Inflammatory macrophage (primary cell): ENCODE data around the gene CTSC.

Experiments
- DNase-seq, 2 donors: peaks; one replicate each; pipeline ENCODE4 v3.0.0-alpha.2; 2020 to 2022
- total RNA-seq, 18 experiments: gene quantifications; one replicate each; lab custom pipeline; 2026; ENCODE audit warnings: mixed read lengths in 6 of 18, inconsistent platforms in 2 of 18; lab: John Stamatoyannopoulos, UW

CTSC gene
- 139 to 1,069 (median 396) reads per million in 18 experiments for total RNA-seq

DNA sequence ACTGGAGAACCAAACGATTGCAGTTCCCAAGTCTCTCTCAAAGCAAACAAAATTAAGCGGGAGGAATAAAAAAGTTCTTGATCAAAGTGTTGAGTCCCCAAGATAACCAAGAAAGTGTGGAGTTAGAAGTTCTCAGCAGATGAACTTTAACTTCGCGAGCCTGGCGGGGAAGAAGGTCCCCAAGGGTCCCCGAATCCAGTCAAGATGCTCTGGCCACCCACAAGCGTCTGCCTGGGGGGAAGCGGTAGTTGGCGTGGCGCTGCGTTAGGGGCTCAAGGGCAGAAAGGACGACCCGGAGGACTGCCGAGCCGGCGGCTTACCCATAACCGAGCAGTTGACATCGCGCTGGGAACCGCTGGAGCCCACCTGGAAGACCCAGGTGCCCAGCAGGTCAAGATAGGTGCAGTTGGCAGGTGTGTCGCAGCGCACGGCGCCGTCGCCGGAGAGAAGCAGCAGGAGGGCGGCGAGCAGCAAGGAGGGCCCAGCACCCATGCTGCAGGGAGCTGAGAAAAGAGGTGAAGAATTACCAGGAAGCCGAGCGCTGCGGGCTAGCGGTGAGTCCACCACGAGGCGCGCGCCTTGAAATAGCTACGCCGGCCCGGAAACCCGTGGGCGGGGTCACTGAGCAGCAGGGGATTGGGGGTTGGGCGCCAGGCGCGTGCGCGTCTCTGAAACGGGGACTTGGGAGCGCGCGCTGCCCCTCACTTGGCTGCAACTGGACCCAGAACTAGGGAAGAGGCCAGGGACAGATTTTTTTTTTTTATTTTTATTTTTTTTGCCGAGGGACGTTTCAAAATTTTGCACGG is at the start of gene CTSC:
Gene CTSC (minus strand): TSS at position 556 of the 806 bp plus-strand sequence. CDS start 64 bp downstream, at position 492.
- peak; percentile 95 to 96 for DNase-seq

DNA sequence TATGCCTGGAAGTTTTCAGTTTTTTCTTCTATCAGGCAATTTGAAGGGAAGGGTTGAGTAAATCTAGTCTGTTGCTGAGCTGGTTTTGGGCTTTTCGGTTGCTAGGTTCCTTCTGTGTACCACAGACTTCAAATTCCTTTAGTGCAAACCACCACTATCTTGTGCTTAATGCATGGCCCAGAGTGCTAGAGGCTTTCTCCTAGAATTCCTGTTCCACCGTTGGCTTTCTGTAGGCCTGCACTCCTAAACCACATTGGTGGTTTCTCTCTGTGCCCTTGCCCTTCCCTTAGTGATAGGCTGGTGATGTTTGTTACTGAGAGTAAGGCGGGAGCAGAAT is 47.1 kb upstream of the CTSC start:
- DNase-seq, result no peak

DNA sequence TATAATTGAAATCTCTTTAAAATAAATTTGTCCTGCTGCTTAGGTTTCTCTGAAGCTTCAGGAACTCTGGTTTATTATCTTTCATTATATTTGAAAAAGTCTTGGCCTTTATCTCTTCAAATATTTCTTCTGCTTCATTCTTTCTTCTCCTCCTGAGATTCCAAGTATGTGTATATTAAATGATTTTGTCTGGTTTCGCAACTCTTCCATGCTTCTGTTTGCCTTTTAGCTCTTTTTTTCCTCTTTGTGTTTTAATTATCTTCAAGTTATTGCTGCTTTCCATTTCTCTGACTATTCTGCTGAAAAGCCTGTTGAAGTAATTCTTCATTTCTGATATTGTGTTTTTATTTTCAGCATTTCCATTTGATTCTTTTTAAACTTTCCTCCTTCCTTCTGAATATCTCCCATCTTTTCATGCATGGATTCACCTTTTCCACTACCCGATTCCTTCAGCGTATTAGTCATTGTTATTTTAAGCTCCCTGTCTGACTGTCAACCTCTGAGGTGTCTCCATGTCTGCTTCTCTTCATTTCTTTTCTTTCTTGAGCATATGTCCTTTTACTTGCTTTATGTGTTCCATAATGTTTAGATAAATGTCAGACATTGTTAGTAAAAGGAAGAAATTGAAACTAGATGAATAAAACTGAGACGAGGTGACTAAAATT is 46.6 kb upstream of the CTSC start:
- no peak for DNase-seq

DNA sequence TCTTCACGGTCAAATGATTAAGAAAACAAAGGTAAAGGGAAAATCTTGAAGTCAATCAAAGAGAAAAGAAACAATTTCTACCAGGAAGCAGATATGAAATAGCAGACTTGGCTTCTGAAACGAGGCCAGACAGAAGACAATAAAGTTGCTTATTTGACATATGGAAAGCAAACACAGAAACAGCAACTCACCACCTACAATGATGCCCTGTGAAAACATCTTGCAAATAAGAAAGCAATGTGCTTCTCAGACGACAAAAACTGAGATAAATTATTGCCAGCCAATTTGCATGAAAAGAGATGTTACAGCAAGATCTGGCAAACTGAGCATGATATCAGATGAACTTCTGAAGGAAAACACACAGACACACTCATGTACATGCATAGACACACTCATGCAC is 45.9 kb upstream of the CTSC start:
- DNase-seq, result no peak

DNA sequence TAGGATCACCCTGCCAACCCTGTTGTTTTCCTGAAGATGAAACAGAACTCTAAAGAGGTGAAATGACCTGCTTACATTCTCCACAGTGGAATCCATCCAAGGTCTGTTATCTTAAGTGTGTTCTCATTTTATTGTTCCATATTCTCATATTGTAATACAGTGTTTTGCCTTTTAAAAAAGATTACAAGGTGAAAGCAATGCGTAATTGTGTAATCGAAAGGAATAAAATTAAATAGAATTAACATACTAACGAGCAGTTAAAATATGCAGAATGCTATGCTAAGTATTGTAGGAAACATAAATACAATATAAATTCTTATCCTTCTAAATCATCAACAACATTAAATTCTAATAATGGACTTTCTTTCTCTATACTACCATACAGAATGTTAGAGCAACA is 41.6 kb upstream of the CTSC start:
- no peak for DNase-seq

DNA sequence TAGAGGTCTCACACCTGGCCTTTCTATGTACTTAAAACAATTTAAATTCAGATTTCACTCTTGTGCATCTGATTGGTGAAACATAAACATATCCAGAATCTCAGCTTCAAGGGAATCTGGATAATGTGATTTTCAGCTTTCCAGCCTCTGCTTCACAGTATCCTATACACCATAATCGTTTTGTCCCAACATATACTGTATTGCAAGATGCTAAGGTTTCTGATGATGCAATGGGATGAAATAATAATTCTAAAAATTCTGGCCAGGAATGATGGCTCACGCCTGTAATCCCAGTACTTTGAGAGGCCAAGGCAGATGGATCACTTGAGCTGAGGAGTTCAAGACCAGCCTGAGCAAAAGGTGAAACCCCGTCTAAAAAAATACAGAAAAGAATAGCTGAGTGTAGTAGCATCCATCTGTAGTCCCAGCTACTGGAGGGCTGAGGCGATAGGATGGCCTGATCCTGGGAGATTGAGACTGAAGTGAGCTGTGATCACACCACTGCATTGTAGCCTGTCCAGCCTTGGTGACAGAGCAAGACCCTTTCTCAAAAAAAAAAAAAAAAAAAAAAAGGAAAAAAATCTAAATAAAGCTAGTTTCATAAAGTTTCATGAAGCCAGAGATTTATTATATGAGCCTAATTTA is 41.0 kb upstream of the CTSC start:
- no peak for DNase-seq

DNA sequence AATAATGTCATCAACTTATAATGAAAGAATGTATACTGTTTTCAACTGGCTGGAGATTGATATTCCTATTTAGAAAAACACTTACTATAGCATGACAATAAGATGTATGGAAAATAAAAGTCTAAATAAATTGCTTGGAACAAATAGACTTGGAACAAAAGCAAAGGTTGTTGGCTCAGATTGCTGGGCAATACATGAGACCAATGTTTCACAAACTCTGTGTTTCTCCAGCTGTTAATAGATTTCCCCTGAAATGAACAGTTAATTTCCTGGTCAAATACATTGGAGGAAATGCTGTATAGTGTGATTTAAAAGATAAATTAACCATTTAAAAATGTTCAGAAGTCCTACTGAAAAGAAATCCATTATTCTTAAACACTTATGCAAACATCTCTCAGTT is 40.1 kb upstream of the CTSC start:
- no peak for DNase-seq

DNA sequence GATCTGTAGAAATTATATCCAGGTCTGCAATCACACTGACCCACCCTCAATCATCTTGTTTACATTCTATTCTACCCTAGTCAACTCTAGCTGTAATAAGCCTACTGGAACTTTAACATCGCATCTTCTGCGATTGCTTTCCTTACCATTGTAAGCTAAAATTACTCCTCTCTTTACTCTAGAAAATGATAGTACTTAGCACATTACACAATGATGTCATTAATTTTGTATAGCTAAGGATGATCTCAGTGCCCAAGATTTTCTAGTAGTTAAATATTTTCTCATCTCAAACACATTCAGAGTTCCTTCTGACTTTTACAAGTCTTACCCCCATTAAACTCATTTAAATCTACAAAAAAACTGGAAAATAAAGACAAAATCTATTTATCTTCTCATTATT is 39.6 kb upstream of the CTSC start:
- DNase-seq, result no peak

DNA sequence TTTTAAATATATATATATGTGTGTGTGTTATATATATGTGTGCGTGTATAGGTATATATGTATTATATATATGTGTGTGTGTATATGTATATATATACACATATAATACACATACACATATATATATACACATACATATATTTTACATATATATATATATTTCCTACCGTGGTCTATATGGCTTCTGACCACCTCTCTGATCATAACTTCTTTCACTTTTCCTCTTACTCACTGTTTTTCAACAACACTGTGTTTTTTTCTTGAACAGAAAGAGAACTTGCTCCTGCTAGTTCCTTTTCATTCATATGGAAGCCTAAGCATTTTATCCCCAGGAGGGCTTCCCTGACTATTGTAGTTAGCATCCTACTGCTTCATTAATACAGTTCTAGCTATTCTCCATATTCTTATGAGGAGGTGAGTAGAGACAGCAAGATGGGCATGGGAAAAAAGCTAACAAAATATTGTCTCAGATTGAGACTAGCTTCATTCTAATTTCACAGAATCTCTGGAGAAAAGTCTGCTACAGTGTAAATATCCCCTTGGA is 38.5 kb upstream of the CTSC start:
- DNase-seq, result no peak

DNA sequence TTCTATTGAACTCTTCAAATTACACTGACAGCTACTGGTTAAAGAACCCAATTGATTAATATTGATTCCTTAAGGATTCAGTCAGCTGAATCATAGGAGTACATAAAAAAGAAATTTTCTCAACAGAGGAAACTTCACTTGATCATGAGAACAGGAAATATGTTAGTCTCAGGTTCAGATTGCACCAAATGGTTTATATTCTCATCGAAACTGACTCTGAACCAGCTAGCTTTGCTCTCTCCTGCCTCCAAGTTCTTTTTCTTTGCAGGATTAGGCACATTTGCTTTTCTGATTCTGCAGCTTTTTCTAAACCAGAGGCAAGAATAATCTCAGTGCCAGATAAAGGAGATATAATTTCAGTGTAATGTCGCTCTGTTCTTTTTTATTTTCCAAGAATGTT is 33.2 kb upstream of the CTSC start:
- no peak for DNase-seq

DNA sequence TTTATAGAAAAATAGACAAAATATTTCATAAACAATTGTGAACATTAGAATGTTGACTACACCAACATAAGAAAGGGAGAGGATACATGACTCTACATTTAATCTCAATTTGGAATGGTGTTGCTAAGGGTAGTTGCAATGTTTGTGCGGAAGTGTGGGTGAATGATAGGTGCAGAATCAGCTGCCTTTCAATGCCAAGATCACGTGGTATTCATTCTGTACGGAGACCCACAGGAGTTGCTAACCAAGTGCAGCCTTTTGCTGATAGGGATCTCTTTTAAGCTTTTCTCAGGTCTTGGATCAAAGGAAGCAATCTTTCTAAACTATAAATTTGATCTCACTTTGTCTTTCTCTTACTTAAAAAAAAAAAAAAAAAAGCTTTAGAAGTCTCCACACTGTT is 29.8 kb upstream of the CTSC start:
- DNase-seq, result no peak

DNA sequence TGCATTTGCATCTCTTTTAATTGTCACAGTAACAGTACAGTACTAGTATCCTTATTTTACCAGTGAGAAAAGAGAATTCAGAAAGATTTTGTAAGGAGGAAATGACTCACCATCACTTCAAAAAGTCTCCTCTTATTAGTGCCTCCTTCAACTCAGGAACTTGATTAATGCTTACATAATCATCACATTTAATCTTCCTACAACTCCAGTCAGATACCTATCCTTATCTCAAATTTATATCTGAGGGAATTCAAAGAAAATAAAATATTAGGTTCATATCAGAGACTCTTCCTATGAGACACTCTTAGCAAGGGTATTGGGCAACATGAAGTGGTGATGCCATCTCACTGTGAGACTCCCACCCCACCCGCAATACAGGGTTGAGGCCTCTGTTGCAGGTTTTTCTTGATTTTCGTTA is 26.1 kb upstream of the CTSC start:
- DNase-seq, result peak; percentile 48 to 81

DNA sequence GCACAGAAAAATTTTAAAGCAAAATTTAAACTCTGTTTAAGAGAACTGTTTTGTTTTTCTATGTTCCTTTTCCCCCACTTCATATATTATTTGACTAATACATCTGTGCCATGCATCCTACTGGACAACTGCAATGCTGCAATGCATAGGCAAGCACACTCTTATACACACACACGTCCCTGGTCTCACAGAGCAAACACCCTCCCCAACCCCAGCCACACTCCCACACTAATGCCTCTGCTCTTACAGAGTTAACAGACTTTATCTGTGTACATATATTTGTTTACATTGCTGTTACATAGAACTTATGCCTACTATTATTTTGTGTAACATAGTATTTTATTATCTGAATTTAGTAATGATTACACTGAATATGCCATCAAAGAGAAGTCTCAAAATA is 25.5 kb upstream of the CTSC start:
- no peak for DNase-seq

DNA sequence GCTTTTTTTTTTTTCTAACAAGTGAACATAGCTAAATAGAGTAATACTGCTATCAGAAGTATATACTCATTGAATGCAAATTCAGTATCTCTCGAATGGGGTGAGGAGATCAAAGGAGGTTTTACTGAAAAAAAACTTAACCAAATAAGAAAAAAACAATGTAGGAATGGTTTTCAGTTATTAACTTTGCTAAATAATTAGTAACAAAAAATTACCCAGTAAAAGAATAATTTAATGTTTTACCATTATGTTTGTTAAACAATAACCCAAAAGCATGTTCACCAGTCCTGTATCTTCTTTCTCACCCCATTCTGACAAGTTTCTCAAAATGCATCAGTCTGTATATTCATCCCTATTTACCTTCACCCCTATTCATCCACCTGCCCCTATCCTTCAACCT is 22.6 kb upstream of the CTSC start:
- no peak for DNase-seq

DNA sequence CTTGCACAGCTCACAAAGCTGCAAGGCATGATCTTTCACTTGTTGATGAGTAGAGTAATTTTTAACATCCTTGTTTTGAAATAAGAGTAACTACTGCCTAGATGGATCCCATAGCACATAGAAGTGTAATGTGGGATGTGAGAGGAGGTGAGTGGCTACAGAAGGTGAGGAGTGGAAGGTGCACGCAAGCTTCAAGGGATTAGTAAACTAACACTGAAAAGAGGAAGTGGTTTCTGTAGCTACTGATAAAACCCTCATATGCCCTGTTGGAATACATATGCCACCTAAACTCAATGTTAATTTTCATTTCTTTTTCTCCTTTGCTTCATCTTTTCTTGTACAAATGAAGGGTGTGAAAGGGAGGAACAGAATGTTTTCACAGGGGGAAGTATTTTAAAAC is 22.0 kb upstream of the CTSC start:
- peak in 1 of 2 donors; percentile 15 for DNase-seq

DNA sequence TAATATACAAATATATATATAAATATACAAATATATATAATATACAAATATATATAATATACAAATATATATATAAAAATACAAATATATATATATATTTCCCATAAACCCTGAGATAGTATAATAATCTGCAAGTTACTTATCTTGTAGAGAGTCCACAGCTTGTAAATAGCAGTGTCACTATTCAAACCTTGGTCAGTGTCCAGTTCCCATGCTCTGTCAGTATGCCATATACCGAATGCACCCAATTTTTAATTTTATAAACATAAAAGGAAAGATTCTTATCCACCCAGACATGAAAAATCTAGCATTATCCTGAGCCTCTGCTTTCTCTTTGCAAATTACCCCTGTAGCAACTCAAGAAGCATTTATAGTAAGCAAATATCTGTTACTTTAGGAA is 21.6 kb upstream of the CTSC start:
- DNase-seq, result no peak

DNA sequence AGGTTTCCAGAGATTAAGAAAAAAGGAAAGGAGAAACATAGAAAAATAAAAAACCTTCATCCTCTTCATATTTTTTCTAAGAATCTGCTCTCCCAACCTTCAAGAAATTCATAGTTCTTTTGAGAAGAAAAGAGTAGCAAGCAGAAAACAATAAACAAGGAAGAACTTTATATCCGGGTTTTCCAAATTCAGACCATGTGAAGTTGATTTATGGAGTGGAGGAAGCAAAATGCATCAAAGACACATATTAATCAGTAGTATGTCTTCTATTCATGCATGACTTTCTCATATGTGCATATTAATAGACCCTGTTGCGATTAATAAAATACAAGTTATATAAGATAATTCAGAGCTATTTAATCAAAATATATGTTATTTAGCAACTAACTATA is 20.5 kb upstream of the CTSC start:
- DNase-seq, result no peak

DNA sequence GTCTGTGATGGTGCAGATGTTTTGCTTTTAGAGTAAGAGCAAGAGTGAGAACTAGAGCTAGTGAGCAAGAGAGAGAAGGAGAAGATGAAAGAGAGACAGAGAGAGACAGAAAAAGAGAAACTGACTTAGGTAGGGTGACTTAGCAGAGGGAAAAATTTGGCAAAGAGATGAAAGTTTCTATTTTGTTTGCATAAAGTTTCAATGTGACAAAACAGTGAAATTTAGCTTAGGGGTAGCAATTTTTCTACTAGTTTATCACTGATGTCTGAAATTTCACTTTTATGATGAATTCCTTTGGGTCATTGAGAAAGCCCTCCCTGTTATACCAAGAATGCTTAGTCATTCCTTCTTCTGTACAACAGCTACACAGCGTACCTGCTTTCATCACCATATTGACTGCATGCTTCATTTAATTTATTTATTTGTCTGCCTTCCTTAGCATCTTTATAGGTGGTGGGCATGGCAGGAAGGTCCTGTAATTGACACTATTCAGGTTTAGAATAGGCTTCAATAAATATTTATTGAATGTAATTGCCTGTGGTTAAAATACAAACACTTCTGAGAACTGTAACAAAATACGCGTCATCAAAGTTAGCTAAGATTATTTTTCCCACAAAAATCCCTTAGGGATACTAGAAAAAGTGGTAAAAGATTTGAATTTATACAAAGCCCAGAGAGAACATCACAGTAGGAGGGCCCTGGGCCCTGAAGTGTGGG is 19.9 kb upstream of the CTSC start:
- DNase-seq, result peak in 1 of 2 donors; percentile 28

DNA sequence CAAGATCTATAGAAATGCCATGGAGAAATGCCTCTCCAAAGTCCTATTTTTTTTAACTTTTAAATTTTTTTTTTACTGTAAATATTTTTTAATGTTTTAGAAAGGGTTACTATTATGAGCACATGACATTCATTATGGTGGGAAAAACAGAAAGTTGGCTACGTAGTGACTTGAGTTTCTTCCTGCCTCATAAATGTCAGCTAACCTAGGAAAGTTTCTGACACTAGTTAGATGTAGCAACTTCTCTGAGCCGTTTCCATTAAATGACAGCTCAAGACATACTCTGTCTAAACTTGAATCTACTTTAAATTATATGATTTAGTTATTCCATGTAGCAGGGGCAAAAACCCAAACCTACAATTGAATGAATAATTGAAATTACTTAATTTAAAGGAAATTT is 18.4 kb upstream of the CTSC start:
- peak; percentile 47 to 80 for DNase-seq

DNA sequence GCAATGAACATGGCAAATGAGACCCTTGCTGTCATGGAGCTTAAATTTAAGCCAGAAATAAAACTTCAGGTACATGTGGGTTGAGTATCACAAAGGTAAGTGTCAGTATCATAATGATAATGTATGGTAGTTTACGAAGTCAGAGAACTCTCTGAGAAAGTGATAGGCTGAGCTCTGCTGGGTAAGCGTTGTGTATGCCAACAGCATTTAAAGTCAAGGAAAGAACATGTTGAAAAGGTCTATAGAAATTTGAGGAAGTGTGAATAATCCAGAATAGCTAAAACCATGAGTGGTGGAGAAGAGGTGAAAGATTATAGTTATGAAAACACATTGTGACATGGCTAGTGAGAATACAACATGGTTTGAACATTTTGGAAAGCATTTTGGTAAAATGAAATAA is 17.4 kb upstream of the CTSC start:
- peak in 1 of 2 donors; percentile 74 for DNase-seq

DNA sequence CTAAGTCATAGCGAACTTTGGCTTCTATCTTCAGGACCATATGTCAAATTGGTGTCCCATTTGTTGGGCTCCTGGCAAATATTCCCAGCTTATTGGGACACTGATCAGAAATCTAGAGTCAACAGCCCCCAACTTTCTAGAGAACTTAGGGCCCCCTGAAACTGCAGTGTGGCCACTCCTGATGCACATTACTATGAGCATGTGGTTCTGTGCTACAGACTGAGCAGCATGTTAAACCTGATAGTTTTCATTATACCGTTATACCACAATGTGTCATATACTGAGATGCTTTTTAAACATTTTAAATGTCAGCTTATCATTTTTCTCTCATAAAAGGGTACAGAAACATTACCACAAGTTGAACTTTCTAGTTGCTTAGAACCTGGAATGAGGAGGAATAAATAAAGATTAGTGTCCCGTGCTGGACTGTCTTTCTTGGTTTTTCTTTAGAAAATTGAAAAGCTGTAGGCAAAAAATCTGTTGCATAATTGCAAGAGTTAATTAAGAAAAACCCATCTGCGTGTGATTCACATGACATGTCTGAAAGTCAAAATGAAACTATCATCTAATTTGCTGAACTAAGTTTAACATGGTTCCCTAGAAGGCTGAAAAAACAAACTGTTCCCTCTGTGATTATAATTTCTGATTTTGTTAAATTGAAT is 16.4 kb upstream of the CTSC start:
- peak; percentile 31 to 69 for DNase-seq

DNA sequence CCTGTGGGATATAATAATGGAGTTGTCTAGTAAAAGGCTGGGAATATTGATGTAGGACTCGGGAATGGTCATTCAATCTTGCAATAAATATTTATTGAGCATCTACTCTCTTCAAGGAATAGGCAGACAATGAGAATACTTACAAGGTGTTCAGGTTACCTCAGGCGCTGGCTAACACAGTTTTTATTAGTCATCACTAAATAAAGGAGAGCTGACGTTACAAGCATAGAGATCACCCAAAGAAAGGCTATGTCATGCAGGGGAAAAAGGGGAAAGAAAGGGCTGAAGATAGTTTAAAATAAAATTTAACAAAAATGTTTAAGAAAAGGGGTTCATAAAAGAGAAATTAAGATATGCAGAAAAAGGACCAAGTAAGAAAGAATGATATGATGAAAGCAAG is 15.8 kb upstream of the CTSC start:
- no peak for DNase-seq
